ENCODE results near the gene POLR3B. TPM values are rescaled to one million over a fixed set of nuclear protein-coding genes. Genes with fewer than 3 reads are reported as not detected.

Gene POLR3B
- total and polyA plus RNA-seq, 2 of the 8 experiments (the other 6 are each of a cell fraction or from before 2014, with no cell fraction given): 5.0 to 13.2 TPM

DNA sequence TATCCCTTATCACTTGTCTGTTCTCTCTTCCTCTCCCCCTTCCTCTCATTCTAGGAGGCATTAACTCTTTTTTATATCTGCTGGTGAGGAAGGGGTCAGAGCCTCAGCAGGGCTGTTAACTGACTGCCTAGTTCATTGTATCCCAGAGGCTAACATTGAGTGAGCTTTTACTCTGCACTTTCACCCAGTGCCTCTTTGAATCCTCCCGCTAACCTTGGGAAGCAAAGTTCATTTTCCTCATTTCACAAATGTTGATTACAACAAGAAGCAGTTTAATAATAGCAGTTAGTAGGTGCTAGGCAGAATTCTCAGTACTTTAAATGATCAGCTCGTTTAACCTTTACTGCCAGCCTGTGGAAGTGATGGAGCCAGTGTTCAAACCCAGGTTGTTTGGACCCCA is 75.5 kb downstream of the POLR3B start:
- H2BK120ac ChIP-seq (replicated peaks; ENCODE audit: low read depth, low read length): no peak overlapping the region
- H3K79me1 ChIP-seq (ENCODE audit: low read depth, low read length): no peaks in the 10 kb centered on the region
- H3K4me1 ChIP-seq (replicated peaks in 1 of 4; ENCODE audit: control insufficient read depth in 3 of 4, insufficient read depth in 4 of 4, low read length in 3 of 4): no peaks in the 10 kb centered on the region
- H2AFZ ChIP-seq (ENCODE audit: low read length): no peak overlapping the region
- no peak overlapping the region for H3K23ac ChIP-seq (ENCODE audit: insufficient read length)
- H3K14ac ChIP-seq (ENCODE audit: insufficient read length): no peak overlapping the region
- H3K18ac ChIP-seq (ENCODE audit: extremely low read depth, low read length): no peak overlapping the region
- H4K91ac ChIP-seq (replicated peaks; ENCODE audit: insufficient read length, low read length): no peak overlapping the region
- H4K20me1 ChIP-seq (replicated peaks in 1 of 2; ENCODE audit: control insufficient read depth in 1 of 2, insufficient read depth in 2 of 2, low read length in 2 of 2): peaks cover 0 to 1% of the 10 kb centered on the region in 2 experiments
- H2AK5ac ChIP-seq (ENCODE audit: low read depth, low read length): no peak overlapping the region
- H2BK12ac ChIP-seq (ENCODE audit: low read depth, low read length): no peak overlapping the region
- no peak overlapping the region for H2BK15ac ChIP-seq (ENCODE audit: low read length)
- TF ChIP-seq SRF (IDR thresholded peaks at IDR 0.05; ENCODE audit: low read depth, low read length): no peak
- no peak for TF ChIP-seq GTF2F1 (IDR thresholded peaks at IDR 0.05; ENCODE audit: borderline replicate concordance, low read depth, low read length)
- no peak for TF ChIP-seq SUZ12 (IDR thresholded peaks at IDR 0.05; ENCODE audit: low read length)
- TF ChIP-seq TAF1 (IDR thresholded peaks at IDR 0.05; ENCODE audit: low read depth, low read length): no peak
- no peak for TF ChIP-seq ATF3 (IDR thresholded peaks at IDR 0.05; ENCODE audit: insufficient read depth, low read depth, low read length)
- TF ChIP-seq BACH1 (IDR thresholded peaks at IDR 0.05; ENCODE audit: low read length): no peak
- TF ChIP-seq FOSL1 (IDR thresholded peaks at IDR 0.05; ENCODE audit: insufficient read depth, low read depth, low read length): no peak
- H3K4me3 ChIP-seq (ENCODE audit: extremely low read depth in 1 of 4, insufficient read depth in 2 of 4, low read depth in 3 of 4, low read length in 4 of 4): no peak overlapping the region
- H3K79me2 ChIP-seq (ENCODE audit: control insufficient read depth in 1 of 2, insufficient read depth in 2 of 2, low read length in 2 of 2): no peaks in the 10 kb centered on the region
- H3K4me2 ChIP-seq (ENCODE audit: insufficient read depth in 1 of 2, low read depth in 2 of 2, low read length in 2 of 2): no peak overlapping the region
- no peak overlapping the region for H4K8ac ChIP-seq (ENCODE audit: extremely low read depth, insufficient read depth, low read length)
- WGBS, 2 experiments (ENCODE audit: extremely low coverage in 1 of 2, insufficient coverage in 1 of 2, insufficient read length in 1 of 2, insufficient replicate concordance in 2 of 2, low coverage in 1 of 2, low lambda C conversion rate in 2 of 2, missing lambda C conversion rate in 1 of 2): 84% methylated on average over 2 of the region's 2 CpGs; no CpG with 5 or more reads in 1 of the 2 experiments
- no peak for DNase-seq (ENCODE audit: low read depth in 1 of 2, low spot score in 2 of 2)
- H3K9ac ChIP-seq (replicated peaks in 1 of 4; ENCODE audit: extremely low read depth in 1 of 4, low read depth in 3 of 4, low read length in 3 of 4): no peak overlapping the region
- CTCF ChIA-PET (ENCODE audit: partially characterized antibody): interaction anchor here (1.1 to 1.6 kb wide), 2 partner anchors 14 to 487 kb away, joined by 4 to 5 read pairs; no protein-coding TSS in a partner anchor
- no peak overlapping the region for H3K27ac ChIP-seq (ENCODE audit: low read depth, low read length)
- H2BK20ac ChIP-seq (ENCODE audit: low read length): no peak overlapping the region
- no peak overlapping the region for H2BK5ac ChIP-seq (ENCODE audit: low read depth, low read length)
- no peak overlapping the region for H4K5ac ChIP-seq (ENCODE audit: insufficient read length, low read depth, low read length)
- H3K23me2 ChIP-seq (ENCODE audit: low read depth, low read length): no peaks in the 10 kb centered on the region
- H3K27me3 ChIP-seq (replicated peaks in 1 of 4; ENCODE audit: control insufficient read depth in 3 of 4, extremely low read depth in 1 of 4, insufficient read depth in 3 of 4, low read length in 3 of 4): no peaks in the 10 kb centered on the region
- H3K56ac ChIP-seq (replicated peaks; ENCODE audit: insufficient read length, low read depth, low read length): no peak overlapping the region
- no peak for FAIRE-seq
- H3K36me3 ChIP-seq (ENCODE audit: control insufficient read depth in 2 of 4, insufficient read depth in 4 of 4, low read length in 3 of 4): no peaks in the 10 kb centered on the region; a peak in 2 of 8 replicates
- POLR2A ChIA-PET (ENCODE audit: partially characterized antibody): no interaction called here
- no peak overlapping the region for H3K4ac ChIP-seq (replicated peaks; ENCODE audit: insufficient read length, low read depth, low read length)
- H3K9me3 ChIP-seq (ENCODE audit: insufficient read depth in 2 of 2, low read depth in 1 of 2, low read length in 1 of 2): no peaks in the 10 kb centered on the region

Measured in H1 (cell line).